ENCODE measurements around the gene MYL7.
"Not testable (repeated sequence)": the region's sequence is repeated elsewhere in the genome, so short reads cannot be mapped to it uniquely, and the experiment has no call there.

MYL7 gene, protein sequence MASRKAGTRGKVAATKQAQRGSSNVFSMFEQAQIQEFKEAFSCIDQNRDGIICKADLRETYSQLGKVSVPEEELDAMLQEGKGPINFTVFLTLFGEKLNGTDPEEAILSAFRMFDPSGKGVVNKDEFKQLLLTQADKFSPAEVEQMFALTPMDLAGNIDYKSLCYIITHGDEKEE

GRCh38 chr7:44141221-44141850, at the start of gene MYL7:
MYL7 (minus strand) TSS chr7:44141332; CDS start chr7:44141305, 27 bp downstream.
- no peak for DNase-seq (ENCODE audit: low spot score)

DNA sequence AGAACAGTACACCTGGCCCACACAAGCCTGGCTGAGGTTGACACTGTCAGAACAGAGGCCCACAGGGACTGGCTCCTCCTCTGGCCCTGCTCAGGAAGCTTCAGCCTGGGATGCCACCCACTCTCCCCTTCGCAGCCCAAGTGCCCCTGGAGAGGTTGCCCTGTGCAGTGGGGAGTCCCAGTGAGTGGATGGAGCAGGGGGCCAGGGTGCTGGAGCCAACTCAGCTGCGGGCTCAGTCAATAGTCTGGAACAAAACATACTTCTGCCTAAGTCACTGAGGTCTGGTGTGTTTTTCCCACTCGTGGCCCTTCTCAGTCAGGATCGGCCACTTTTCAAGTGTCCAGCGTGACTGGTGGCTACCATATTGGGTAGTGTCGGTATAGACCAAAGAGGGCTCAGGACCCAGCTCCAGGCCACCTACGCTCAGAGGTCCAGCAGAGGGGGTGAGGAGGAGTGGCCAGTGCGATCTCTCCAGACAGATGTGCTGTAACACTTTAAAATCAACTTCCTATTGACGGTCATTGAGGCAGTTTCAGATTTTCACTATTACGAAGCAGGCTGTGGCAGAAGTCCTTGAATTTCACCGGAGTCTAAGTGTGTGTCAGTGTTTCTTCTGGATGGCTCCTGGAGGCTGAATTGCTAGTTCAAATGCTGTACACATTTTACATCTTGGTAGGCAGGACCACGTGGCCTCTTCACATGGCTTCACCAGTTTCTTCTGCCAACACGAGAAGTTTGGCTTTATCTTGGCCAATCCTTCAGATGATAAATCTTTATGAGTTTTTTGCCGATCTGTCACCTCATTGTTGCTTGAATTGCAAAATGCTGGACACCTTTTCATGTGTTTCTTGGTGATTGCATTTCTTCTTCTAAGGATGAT, 49.1 kb upstream of the MYL7 start:
- DNase-seq (ENCODE audit: low spot score), result no peak

- DNase-seq (ENCODE audit: low spot score), result no peak
Measured at GRCh38 chr7:44189286-44189992, 48.3 kb upstream of the MYL7 start, which contains the start of gene GCK. GCK (minus strand) TSS chr7:44189439; CDS start chr7:44188953, 486 bp downstream.

DNA sequence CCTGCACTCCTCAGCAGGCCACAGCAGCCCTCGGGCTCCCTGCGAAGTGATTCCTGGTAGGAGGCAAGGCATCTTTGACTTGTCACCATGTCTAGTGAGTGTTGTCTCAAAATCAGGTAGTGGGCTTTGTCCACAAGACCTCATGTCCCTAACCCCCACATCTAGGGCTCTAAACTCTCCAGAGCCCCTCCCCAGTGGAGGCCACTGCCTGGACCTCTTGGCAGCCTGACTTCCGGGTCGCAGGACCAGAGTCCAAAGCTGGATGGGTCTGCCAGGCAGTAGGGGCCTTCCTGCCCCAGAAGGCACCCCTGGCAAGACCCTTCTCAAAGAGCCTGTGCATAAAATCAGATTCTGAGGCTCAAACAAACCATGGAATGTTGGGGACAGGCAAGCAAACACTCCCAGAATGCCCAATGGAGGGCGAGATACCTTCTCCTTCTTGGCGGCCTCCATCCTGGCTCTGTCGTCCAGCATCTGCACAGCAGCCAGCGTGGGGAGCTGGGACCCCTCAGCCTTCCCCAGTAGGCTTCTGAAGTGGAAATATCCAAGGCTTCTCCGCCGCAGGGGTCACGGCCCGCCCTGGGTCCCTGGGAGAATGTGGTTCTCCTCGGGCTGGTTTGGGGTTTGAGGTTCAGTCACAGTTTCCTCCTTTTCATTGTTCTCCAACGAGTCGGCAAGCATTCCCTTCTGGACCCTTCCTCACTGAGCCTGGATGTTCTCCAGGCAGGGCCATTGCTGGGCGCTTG, 47.5 kb upstream of the MYL7 start:
- no peak for DNase-seq (ENCODE audit: low spot score)

DNA sequence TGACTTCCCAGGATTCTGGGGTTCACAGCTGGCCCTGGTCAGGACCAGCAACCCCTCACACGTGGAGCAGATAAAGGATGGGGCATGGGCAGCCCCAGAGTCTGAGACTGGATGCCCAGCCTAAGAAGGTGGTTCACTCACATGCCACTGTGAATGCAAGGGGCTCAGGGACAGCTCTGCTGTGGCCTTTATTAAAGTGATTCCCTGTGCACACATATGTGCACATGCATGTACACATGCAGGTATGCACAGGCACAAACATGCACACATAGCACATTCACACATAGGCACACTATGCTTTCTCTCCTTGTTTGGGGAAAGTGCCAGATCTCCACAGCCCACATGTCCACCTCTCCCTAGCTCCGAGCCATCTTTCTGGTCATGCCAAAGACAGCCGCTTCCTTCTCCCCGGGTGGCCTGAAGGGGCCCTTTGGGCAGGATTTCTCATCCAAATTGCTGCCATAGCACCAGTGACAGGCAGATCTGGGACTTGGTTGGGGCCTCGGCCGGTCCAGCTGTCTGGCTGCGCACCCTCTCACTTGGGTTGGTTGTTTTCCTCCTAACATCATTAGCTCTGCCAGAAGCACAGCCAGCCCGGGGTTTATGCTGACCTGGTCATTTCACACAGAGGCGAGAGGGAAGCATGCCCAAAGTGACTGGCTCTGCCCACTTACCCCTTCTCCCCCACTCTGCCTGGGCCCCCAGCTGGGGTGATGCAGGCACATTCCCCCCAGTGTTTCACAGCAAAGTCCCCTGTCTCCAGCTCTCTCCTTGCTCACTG, 46.7 kb upstream of the MYL7 start:
- no peak for DNase-seq (ENCODE audit: low spot score)

DNA sequence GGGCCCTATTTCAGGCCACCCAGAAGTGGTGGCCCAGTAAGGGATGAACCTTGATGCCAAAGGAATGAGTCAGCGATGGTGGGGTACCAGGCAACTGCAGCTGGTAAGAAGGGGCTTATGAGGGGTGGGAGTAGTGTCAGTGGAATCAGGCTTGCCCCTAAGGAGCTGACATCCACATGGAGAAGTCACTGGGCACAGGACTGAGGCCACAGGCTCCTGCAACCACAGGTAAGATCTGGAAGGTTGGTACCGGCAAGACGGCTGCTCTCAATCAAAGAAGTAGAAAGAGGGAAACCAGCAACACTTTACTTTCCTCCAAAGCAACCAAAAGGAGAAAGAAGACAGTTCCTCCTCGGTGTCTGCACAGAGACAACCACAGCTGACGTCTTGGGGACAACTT, 45.6 kb upstream of the MYL7 start:
- DNase-seq (ENCODE audit: low spot score), result no peak

- DNase-seq (ENCODE audit: low spot score), result no peak
Measured at GRCh38 chr7:44185729-44186128, 44.6 kb upstream of the MYL7 start.

DNA sequence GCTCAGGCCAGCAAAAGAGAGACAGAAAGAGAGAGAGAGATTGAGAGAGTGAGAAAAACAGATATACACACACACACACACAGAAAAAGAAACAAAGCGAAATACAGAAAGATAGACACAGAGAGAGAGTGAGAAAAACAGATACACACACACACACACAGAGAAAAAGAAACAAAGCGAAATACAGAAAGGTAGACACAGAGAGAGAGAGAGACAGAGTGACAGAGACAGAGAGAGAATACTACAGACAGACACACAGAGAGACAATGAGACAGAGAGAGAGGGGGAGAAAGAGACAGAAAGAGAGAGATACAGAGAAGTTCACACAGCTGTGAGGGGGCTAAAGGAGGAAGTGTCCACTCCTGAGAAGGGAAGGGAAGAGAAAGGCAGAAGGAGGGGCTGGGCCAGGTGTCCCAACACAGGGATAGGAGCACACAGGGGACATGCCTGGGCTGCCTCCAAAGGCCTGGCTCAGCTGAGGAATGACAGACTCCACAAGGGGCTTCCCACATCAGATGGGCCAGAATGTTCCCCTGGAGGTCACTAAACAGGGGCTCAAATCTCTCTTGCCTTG, 43.8 kb upstream of the MYL7 start:
- no peak for DNase-seq (ENCODE audit: low spot score)

DNA sequence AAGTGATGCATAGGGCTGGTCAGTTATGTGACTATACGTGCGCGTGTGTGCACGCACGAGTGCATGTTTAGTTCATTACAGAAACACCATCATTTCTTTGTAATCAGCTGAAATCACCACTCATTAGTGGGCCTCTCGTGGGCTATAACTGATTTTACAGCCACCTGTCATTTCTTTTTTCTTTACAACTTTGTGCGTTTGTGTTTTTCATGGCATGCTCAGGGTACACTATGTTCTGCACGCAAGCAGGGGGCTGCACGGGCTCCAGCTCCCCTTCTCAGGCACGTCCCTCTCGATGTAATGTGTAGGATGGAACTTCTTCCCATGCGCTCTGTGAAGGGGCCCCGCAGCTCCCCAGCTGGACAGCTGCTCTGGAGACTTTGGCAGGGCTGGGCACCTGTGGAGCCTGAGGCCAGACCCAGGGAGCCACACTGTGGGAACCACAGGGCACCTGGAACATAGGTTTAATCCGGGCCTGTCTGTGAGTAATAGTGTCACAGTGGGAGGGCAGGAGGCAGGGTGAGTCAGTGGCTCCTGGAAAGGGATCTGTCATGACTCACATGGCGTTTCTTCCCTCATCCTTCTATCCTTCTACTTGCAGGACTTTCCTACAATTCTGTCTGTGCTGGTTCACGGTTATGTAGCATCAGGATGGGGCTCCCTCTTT, 43.2 kb upstream of the MYL7 start:
- DNase-seq (ENCODE audit: low spot score), result peak; percentile 34

DNA sequence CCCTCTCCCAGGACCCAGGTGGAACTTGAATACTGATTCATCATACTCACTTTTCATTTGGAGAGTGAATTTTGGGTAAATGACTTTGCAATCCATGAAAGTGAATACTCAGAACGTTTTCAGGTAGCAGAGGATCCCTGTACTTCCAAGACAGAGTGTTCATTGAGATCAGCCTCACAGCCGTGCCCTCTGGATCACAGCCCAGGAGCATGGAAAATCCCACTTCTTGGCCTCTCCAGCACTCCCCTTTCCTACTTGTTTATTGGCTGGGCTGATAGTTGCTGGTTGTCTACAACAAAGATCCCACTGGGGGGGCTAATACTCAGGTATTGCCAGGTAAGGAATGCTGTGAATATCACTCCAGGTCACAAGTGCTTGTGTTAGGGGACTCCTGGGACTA, 42.3 kb upstream of the MYL7 start:
- no peak for DNase-seq (ENCODE audit: low spot score)

GRCh38 chr7:44182827-44183226, 41.7 kb upstream of the MYL7 start:
- DNase-seq (ENCODE audit: low spot score), result no peak

DNA sequence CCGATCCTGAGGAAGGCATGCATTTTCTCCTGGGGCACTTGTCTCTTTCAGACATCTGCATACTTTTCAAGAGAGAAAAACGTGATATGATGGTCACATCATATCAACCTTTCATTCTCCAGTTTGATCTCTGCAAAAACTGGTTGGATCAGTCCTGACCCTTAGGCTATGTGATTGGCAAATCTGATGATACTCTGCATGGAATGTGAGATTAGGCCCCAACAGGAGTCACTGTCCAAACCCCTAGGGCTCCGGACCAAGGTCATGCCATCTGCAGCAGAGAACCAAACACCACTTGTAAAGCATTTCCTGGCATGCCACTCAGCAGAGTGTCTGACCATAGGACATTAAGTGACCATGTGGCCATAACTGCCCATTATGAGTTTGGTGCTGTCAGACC, 39.5 kb upstream of the MYL7 start:
- no peak for DNase-seq (ENCODE audit: low spot score)

DNA sequence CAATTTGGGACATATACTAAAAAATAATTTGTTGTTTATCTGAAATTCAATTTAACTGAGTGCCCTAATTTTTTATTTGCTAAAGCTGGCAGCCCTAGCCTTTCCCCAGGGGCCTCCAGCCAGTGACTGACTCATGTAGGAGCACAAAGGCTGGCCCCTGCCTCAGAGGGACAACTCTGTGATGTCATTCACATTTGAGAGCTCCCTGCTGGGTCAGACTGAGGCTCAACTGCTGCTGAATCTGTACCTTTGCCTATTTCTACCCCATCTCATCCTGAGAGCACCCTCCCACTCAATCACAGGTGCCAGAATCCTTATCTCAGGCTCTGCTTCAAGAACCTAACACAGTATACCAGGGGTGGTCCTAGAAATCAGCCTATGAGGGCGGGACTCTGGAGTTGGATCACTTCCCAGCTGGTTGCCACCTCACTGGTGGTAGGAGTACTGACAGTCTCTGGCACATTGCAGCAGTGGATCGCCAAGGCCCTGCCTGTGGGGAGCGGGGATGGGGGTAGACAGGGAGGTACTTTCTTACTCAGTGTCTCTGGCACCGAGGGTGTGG, 36.5 kb upstream of the MYL7 start:
- no peak for DNase-seq (ENCODE audit: low spot score)

GRCh38 chr7:44176486-44176885, 35.4 kb upstream of the MYL7 start:
- DNase-seq (ENCODE audit: low spot score), result no peak

DNA sequence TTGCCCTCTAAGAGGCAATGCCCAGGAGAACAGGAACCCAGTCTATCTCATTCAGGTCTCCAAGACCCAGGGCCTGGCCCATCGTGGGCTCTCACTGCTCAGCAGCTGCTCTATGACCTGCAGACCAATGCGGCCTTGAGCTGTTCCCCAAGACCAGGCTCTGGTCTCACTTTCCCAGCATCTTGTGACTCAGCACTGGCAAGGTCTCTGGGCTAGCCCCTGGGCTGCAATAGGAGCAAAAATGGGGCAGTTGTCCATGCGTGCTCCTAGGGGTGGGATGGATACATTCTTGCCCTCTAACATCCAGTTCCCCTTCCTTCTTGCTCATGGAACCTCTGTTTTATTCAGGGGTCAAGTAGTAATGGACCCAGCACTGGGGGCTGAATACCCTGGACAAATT, 34.6 kb upstream of the MYL7 start:
- no peak for DNase-seq (ENCODE audit: low spot score)

DNA sequence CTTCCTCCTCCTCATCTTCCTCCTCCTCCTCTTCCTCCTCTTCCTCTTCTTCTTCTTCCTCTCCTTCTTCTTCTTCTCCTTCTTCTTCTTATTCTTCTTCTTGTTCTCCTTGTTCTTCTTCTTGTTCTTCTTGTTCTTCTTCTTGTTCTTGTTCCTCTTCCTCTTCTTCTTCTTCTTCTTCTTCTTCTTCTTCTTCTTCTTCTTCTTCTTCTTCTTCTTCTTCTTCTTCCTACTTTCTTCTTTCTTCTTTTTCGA, 33.5 kb upstream of the MYL7 start:
- not testable (repeated sequence) for DNase-seq (ENCODE audit: low spot score)

DNA sequence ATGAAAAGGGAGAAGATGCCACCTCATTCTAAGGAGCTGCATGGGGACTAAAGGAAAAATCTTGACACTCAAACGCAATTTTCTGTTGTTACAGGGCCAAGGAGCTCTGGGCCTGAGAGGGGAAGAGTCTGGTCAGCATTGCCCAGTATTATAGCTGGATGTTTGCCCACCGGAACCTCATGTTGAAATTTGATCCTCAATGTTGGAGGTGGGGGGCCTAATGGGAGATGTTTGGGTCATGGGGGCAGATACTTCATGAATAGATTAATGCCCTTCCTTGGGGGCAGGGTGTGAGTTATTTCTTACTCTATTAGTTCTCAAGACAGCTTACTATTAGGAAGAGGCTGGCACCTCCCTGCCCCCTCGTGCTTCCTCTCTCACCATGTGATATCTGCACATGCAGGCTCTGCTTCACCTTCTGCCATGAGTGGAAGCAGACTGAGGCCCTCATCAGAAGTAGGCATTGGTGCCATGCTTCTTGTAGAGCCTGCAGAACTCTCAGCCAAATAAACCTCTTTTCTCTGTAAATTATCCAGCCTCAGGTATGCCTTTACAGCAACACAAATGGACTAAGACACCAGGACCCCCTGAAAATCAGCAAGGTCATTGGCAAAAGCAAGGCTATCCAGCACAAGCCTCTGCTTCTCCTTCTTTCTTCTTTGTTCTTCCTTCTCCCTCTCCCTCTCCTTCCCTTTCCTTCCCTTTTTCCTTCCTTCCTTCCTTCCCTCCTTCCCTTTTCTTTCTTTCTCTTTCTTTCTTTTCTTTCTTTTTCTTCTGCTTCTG, 33.0 kb upstream of the MYL7 start:
- DNase-seq (ENCODE audit: low spot score), result no peak

GRCh38 chr7:44172803-44173424, 31.8 kb upstream of the MYL7 start:
- DNase-seq (ENCODE audit: low spot score), result no peak

- no peak for DNase-seq (ENCODE audit: low spot score)
Measured at GRCh38 chr7:44172352-44172751, 31.2 kb upstream of the MYL7 start.

Data from kidney capillary endothelial cell (primary cell).